Heart left ventricle (tissue), 13 donors: Measurements from ENCODE around the gene EFEMP2.

Source experiments
- POLR2A ChIP-seq, 2 donors: fragments of 450-650 bp; IDR thresholded peaks; one replicate each; pipeline ENCODE4 v1.6.1; 2017; ENCODE audit warnings: antibody characterized with exemption in 2 of 2, mild to moderate bottlenecking in 2 of 2, moderate library complexity in 2 of 2
- TF ChIP-seq, protein P1 (sequence below), 12 donors: fragments of 200-600 bp; sonication (generic) in 4 of 12; IDR thresholded peaks; one replicate each; pipeline versions ENCODE4 v1.5.0 to v1.8.0; 2018 to 2022; ENCODE audit warnings: antibody characterized with exemption in 12 of 12, mild to moderate bottlenecking in 5 of 12
- donor health status: ischemic (EF 13 %, LVEDD 7.1; RV severe dilation, severe dysfunction).
- donor health status: DM: no; HTN: yes; CAD: no.
- donor health status: DM: no; HTN: no; CAD: no.
- donor health status: ischemic (EF 25% LVEDD 6.9; RV normal size, moderate dysfunction).
- donor health status: ischemic (EF 25% LVEDD 5.7; RV mildly dilated, moderate dysfunction).
- donor health status: ischemic (EF 35%, LVEDD 5.7; RV mildly dilated, moderate dysfunction).
- donor health status: nonischemic (EF 11% LVEDD 7.7; RV severe dilation, severe dysfunction).
- donor health status: DM: yes; HTN: yes; CAD: no.
- donor health status: PGD.
- donor health status: ischemic (EF 29% LVEDD 5.4; RV normal size, mild dysfunction).
- donor health status: nonischemic (EF 23%, LVEDD 6.1; RV moderate dilation, normal function).

DNA sequence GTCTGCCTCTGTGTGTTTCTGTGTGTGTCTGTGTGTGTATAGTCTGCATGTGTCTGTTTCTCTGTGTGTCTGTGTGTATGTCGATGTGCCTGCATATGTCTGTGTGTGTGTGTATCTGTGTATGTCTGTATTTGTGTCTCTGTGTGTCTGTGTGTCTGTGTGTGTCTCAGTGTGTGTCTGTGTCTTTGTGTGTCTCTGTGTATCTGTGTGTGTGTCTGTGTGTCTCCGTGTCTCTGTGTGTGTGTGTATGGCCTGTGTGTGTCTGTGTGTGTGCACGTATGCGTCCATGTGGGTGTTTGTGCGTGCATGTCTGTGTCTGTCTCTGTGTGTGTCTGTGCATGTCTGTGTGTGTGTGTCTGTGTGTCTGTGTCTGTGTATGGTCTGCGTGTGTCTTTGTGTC, 38.4 kb downstream of the EFEMP2 start:
- TF ChIP-seq, protein P1, sequence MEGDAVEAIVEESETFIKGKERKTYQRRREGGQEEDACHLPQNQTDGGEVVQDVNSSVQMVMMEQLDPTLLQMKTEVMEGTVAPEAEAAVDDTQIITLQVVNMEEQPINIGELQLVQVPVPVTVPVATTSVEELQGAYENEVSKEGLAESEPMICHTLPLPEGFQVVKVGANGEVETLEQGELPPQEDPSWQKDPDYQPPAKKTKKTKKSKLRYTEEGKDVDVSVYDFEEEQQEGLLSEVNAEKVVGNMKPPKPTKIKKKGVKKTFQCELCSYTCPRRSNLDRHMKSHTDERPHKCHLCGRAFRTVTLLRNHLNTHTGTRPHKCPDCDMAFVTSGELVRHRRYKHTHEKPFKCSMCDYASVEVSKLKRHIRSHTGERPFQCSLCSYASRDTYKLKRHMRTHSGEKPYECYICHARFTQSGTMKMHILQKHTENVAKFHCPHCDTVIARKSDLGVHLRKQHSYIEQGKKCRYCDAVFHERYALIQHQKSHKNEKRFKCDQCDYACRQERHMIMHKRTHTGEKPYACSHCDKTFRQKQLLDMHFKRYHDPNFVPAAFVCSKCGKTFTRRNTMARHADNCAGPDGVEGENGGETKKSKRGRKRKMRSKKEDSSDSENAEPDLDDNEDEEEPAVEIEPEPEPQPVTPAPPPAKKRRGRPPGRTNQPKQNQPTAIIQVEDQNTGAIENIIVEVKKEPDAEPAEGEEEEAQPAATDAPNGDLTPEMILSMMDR (IDR thresholded peaks at IDR 0.05): no peak
- TF ChIP-seq POLR2A (IDR thresholded peaks at IDR 0.05): no peak
